ENCODE results near the gene ADGRV1.
"Not testable (repeated sequence)": the region's sequence is repeated elsewhere in the genome, so short reads cannot be mapped to it uniquely, and the experiment has no call there.

The ADGRV1 gene

DNA sequence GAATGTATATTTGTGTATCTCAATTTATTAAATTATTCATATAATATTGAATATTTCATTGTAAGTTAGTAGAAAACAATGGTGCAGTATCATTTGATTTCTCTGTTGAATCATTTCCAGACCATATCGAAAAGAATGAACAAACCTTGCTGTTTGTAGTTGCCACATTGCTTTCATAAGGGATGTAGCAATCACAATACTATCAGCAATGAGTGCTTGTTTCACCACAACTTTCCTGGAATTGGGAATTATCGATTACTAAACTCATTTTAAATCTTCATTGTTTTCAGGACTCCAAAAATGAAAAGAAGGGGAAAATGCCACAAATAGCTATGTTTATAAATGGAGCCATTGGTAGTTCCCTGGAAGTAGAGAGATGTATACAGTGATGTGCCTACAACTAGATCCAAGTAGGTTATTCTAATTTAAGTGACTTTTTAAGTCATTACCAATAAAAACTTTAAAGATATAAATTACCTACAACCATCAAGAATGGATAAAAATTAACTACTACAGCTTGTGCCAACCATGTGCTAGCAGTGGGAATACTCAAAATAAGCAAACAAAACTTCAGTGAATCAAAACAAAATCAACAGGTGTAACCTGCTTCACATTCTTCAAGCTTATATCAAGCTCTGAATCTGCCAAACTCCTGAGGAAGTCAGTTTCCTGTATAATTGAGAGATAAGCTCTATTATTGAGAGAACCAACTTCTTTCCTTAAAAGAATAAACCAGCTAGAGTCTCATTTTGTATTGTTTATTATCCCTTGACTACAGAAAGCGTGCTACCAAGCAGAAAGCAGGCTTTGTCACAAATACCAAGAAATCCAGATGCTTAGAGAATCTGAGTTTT lies 358.6 kb downstream of the ADGRV1 start:
- TF ChIP-seq, protein P1, sequence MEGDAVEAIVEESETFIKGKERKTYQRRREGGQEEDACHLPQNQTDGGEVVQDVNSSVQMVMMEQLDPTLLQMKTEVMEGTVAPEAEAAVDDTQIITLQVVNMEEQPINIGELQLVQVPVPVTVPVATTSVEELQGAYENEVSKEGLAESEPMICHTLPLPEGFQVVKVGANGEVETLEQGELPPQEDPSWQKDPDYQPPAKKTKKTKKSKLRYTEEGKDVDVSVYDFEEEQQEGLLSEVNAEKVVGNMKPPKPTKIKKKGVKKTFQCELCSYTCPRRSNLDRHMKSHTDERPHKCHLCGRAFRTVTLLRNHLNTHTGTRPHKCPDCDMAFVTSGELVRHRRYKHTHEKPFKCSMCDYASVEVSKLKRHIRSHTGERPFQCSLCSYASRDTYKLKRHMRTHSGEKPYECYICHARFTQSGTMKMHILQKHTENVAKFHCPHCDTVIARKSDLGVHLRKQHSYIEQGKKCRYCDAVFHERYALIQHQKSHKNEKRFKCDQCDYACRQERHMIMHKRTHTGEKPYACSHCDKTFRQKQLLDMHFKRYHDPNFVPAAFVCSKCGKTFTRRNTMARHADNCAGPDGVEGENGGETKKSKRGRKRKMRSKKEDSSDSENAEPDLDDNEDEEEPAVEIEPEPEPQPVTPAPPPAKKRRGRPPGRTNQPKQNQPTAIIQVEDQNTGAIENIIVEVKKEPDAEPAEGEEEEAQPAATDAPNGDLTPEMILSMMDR (IDR thresholded peaks at IDR 0.05; ENCODE audit: low read depth, low read length, missing control alignments) = no peak
- no peak overlapping the region for H3K4me3 ChIP-seq (ENCODE audit: low read depth, low read length)
- DNase-seq (ENCODE audit: low read depth) = no peak

- H3K4me3 ChIP-seq (ENCODE audit: low read depth, low read length) = no peak overlapping the region
- TF ChIP-seq, protein P1 (IDR thresholded peaks at IDR 0.05; ENCODE audit: low read depth, low read length, missing control alignments) = no peak
- no peak for DNase-seq (ENCODE audit: low read depth)
Measured at GRCh38 chr5:90917928-90918668, 359.5 kb downstream of the ADGRV1 start.

- TF ChIP-seq, protein P1 (IDR thresholded peaks at IDR 0.05; ENCODE audit: low read depth, low read length, missing control alignments) = no peak
Measured at GRCh38 chr5:90921418-90921973, 362.9 kb downstream of the ADGRV1 start.

GRCh38 chr5:90924222-90924621 lies 365.6 kb downstream of the ADGRV1 start:
- not testable (repeated sequence) for H3K4me3 ChIP-seq (ENCODE audit: low read depth, low read length); DNase-seq (ENCODE audit: low read depth)

More at GRCh38 chr5:90921418-90921973, 362.9 kb downstream of the ADGRV1 start:
- no peak overlapping the region for H3K4me3 ChIP-seq (ENCODE audit: low read depth, low read length)
- no peak for DNase-seq (ENCODE audit: low read depth)

DNA sequence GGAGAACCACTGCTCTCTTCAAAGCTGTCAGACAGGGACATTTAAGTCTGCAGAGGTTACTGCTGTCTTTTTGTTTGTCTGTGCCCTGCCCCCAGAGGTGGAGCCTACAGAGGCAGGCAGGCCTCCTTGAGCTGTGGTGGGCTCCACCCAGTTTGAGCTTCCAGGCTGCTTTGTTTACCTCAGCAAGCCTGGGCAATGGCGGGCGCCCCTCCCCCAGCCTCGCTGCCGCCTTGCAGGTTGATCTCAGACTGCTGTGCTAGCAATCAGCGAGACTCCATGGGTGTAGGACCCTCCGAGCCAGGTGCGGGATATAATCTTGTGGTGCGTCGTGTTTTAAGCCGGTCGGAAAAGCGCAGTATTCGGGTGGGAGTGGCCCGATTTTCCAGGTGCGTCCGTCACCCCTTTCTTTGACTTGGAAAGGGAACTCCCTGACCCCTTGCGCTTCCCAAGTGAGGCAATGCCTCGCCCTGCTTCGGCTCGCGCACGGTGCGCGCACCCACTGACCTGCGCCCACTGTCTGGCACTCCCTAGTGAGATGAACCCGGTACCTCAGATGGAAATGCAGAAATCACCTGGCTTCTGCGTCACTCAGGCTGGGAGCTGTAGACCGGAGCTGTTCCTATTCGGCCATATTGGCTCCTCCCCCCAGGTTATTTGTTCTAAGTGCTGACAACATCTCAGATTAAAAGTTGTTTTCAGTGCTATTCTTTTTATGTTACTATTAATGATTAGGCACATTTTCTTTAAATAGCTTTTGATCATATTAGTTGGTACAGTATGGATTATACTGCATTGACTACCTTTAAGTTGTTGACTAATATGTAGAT lies 370.6 kb downstream of the ADGRV1 start:
- not testable (repeated sequence) for H3K4me3 ChIP-seq (ENCODE audit: low read depth, low read length); DNase-seq (ENCODE audit: low read depth)

DNA sequence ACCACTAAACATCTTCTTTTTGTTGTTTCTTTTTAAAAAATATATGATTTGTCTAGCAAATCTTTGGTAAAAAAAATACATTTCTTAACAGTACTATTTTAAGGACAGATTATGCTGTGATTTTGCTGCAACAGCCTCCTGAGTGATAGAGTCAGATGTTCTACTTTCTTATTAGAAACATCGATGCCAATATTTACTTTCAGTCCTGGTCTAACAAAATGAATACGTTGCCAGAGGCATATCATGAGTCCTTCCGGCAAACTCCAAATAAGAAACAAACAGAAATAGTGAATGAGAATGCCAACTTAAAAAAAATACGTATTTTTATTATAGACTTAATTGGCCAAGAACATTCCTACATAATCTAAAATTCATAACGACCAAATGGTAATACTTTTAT lies 371.5 kb downstream of the ADGRV1 start:
- no peak for DNase-seq (ENCODE audit: low read depth)
- H3K4me3 ChIP-seq (ENCODE audit: low read depth, low read length) = no peak overlapping the region
- TF ChIP-seq, protein P1 (IDR thresholded peaks at IDR 0.05; ENCODE audit: low read depth, low read length, missing control alignments) = no peak

DNA sequence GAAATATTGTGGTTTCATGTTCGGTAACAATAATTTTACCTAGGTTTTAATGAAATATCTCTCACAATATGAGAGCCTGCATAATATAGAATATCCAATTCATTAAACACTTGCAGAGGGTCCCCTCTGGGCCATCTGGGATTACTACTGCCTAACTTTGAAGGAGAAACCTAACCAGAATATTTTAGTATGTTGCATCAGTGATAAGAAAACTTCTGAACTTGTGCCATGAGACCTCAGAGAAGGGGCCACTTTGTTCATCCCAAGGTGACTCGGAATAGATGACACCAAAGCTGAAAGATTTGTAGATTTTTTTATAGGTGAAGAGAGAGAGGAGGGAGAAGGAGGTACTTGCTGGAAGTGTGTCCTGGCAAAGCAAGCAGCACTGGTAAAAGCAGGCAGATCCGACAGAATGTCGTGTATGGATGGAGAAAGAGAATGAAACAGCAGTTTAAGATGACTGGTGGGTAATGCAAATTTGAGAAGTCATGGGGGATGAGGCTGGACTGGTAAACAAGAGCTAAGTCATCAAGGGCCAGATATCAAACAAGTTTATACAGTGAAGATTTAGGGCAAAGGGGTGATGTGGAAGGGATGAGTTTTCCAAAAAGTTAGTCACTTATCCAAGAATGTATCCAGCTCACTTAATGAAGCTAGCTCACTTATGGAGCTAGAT lies 372.3 kb downstream of the ADGRV1 start:
- no peak overlapping the region for H3K4me3 ChIP-seq (ENCODE audit: low read depth, low read length)
- DNase-seq (ENCODE audit: low read depth) = no peak
- TF ChIP-seq, protein P1 (IDR thresholded peaks at IDR 0.05; ENCODE audit: low read depth, low read length, missing control alignments) = no peak

Measured in GM12864 (cell line).